GM18858 (cell line): ENCODE measurements around the gene GSC2.

ENCODE experiments used
- ATAC-seq: cut with Tn5 transposase; IDR thresholded peaks from one replicate; pipeline ENCODE4 v1.9.1; 2021; ENCODE audit not compliant: unreplicated experiment

GSC2 gene, protein sequence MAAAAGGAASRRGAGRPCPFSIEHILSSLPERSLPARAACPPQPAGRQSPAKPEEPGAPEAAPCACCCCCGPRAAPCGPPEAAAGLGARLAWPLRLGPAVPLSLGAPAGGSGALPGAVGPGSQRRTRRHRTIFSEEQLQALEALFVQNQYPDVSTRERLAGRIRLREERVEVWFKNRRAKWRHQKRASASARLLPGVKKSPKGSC

DNA sequence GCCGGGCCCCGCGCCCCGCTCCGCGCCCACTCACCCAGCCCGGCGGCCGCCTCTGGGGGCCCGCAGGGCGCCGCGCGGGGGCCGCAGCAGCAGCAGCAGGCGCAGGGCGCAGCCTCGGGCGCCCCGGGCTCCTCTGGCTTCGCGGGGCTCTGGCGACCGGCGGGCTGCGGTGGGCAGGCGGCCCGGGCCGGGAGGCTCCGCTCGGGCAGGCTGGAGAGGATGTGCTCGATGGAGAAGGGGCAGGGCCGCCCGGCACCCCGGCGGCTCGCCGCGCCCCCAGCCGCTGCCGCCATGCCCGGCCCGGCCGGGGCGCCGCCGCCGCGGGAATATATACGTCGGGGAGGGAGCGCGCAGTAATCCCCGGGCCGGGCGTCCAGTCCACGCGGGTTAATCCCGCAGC lies at the start of gene GSC2:
Gene GSC2 (minus strand): TSS at position 302 of the 400 bp plus-strand sequence. CDS start 9 bp downstream, at position 293.
- no peak for ATAC-seq

DNA sequence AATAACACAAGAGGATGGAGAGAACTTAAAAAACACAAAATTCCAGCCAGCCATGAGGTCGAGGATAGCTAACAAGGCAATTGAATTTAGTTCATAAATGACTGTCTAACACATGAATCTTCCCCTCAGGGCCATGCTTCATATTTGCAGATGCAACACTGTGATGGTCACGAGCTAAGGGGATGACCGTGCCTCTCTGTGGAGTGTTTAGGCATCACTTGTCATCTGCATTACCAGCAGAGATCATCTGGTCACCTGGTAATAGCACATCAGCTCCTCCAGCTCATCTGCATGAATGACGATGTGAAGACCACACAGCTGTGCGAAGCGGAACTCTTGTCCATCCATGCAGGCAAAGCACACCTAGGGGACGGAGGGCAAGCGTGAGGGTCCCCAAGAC lies 49.4 kb upstream of the GSC2 start:
- no peak for ATAC-seq

GRCh38 chr22:19197997-19198865 lies 48.1 kb upstream of the GSC2 start:
- ATAC-seq: no peak

DNA sequence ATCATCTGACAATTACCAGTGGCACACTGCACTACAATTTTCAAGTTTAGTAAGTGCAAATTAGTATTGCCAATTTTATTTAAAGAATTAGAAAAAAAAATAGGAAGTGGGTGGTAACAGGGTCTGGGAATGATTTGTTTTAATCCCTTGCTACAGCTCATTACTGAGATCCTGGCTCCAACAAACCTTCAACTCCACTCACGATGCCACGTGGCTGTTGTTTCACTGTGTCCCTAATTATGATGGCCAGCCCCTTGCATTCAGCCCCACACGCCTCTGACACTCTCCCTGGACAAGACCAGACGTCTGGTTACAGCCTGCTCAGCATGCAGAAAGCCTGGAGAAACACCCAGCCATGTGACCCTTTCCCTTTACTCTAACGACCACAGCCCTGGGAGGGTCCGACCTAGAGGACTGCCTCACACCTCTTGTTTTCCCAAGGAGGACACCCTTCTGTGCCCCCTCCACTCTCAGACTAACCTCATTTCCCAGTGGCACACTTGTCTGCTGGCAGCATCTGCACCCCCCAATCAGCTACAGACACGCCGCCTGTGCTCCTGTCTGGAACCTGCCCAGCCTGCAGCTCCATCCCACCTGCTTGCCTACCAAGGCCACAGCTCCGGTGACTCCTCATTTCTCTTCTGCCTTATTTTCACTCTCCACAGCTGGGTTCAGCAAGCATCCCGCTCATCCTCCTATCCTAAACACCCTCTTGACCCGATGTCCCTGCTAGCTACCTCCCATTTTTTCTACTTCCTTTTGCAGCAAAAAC lies 46.9 kb upstream of the GSC2 start:
- no peak for ATAC-seq

DNA sequence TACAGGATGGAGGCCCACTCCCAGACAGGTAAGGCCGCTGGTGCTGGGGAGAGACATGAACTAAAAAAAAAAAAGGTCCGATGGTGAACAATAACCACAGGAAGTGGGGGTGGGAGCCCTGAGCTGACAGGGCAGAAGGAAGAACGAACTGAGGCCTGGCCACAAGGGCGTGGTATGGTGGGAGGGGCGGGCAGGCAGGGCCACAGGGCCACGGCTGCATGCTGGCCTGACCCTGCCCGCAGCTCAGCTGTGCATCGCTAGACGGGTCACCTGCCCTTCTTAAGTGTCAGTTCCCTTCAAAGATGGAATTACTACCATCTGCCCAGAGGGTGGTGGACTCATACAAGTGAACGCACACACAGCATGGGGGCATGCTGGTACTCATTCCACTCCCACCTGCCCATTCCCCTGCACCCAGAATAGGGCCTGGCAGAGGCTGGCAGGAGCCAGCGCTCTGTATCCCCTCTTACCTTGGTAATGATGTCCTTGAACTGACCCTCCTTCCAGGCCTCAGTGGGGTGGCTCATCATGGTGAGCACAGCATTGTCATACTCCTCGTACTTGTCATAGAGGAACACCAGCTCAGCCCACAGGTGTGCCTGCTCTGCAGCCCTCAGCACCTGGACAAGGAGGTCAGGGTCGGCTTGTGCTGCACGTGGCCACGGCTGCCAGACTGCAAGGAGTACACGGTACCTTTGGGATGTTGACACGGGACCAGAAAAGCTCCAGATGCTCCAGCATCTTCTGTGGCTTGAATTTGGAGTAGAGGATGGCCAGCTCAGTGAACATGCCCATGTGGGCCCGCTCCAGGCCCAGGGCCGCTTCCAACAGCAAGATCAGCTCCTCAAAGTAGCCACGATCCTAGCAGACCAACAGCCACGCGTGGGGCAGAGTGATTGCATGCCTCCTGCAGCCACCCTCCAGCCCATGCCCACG lies 46.0 kb upstream of the GSC2 start:
- ATAC-seq: no peak

DNA sequence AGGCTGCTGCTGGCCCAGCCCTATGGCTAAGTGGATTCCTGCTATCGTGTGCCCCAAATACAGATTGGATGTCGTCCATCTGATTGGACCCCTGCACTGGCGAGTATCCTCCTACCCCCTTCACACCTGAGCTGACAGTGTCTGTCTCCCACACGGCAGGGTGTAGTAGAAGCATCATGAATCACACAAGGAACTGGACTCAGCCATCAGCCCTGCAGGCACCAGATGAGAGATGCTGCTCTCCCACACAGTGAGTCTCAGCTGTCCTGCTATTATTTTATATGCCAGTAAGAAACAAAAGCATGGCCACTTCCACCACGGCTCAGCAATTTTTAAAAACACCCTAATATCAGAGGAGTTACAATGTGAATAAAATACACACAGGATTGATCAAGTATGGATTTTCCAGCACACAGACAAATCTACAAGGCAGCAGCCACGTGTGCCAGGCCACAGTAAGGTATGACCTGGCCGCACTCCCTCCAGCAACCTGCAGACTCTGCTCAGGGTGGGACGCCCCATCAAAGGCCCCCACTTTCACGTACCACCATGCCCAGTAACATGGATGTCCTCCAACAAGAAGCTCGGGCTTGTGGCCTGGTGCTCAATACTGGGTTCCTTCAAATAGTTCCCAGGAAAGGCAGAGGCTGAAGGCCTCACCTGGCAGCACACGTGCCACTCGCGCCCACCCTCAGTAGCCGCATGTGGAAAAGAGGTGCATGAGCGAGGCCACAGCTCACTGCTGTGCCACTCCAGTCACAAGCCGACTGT lies 44.9 kb upstream of the GSC2 start:
- no peak for ATAC-seq

- no peak for ATAC-seq
Measured at GRCh38 chr22:19193879-19194278, 43.8 kb upstream of the GSC2 start.

- ATAC-seq: no peak
Measured at GRCh38 chr22:19187716-19188563, 37.8 kb upstream of the GSC2 start.

- ATAC-seq: no peak
Measured at GRCh38 chr22:19184276-19184997, 34.3 kb upstream of the GSC2 start.

GRCh38 chr22:19183216-19183615 lies 33.1 kb upstream of the GSC2 start:
- no peak for ATAC-seq

DNA sequence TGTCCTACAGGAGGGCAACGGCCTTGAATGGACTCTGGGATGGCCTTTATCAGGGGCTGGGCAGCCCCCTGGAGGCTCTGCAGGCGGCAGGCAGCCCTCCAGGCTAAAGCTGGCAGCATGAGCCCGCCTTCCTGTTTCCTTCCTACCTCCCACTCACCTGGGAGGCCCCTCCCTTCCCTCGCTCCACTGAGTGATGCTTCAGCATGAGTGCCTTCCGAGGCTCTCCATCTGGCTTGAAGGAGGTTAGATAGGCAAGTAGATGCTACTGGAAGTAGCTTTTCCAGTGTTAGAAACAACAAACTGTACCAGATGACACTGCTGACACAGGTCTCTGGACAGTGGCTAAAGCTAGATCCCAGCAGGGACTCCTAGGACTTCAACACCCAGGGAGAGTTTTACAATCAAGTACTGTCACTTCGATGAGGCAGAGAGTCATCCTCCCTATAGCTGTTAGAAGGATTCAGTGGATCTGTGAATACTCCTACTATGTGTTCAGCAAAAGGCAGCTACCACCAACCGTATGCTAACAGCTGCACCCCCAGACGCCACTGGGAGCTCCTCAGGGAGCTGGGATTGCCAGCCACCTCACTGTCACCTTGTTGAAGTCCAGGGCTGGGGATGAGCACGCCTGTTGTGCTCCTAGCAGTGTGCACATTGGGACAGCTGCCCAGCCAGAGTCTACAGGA lies 32.5 kb upstream of the GSC2 start:
- no peak for ATAC-seq

DNA sequence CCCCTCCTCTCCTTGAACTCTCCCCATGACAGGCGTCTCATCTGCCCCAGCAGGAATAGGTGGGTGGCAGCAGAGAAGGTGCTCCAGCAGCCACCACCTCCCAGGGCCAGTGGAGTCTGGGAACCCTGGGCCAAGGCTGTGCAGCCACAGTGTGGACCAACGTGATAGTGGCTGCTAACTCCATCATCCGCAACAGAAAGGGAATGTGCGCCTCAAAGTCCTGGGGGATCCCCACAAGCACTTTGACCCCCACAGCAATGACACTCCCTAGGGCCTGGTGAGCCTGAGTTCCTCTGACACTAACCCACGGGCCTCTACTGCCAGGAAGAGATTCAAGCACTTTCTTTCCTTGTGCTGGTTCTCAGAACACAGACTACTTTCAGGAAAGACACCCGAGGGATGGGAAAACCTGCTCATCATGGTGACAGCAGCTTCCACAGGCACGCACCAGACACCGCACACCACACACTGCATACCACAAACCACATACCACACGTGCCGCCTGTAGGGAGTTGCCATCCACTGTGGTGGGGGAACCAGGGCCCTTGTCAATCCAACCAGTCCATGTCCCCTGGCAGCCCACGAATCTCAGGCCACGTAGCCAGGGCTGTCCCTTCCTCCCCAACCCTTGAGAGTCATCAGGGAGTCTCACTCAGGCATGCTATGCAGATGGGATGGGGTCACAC lies 31.8 kb upstream of the GSC2 start:
- ATAC-seq: no peak

DNA sequence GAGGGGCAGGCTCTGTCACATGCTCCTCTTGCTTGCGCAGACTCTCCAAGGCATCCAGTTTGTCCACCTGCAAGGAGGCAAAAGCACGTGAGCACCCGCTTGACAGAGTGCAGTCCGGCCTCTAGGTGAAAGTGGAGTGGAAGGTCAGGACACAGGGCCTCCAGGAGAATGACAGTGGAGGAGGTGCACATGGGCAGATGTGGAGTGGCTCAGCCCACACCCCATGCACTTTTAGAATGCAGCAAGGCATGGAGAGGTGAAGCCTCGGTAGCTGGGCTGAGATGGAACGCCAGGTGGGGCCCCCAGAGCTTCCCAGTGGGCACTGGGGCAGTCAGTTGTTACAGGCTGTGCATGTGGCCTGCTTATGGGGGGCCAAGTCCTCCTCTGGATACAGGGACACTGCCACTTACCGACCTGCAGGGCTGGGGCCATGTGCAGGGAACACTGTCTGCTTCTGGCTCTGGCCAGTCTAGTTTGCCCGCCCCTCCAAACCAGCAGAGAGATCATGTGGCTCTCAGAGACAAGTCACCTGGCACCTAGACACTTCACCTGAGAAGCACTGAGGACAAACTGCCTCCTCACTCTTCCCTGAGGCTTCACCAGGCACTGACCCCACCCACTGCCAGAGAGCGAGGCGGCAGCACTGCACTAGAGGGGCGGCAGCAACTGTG lies 30.8 kb upstream of the GSC2 start:
- ATAC-seq: no peak

GRCh38 chr22:19180234-19180633 lies 30.1 kb upstream of the GSC2 start:
- no peak for ATAC-seq

DNA sequence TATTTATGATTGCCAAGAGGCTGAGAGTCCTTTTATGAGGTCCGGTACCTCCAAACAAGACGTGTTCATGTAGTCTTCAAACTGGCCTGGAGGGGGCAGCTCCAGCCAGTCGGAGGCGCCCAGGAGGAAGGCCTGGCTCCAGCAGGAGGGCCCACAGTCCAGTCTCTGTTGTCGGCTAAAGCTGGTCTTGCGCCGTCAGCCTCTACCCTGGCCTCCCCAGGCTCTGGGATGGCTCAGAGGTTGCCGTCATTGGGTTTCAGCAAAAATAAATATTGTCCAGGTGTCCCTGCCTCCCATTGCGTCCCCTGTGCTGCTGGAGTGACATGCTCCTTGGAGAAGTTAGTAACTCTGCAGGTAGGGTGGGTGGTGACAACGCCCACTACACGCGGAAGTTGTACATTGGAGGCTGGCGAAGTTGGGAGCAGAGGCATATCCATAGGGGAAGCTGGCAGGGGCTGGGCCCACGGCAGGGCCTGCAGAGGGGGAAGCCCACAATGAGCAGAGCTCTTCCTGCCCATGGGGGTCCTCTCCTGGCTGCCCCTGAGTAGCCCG lies 29.5 kb upstream of the GSC2 start:
- no peak for ATAC-seq
